Activated CD8-positive, alpha-beta memory T cell treated with anti-CD3 and anti-CD28 coated beads for 36 hours (primary cell): ENCODE data around the gene CCDC175. TPM values are rescaled to one million over a fixed set of nuclear protein-coding genes. Genes with fewer than 3 reads are reported as not detected.

ENCODE experiments used
- CTCF ChIA-PET: fragments of 350-600 bp; sonication (Branson Sonifier 250); formaldehyde crosslinking; loops from one replicate; lab custom pipeline; 2021; ENCODE audit warnings: antibody characterized with exemption; lab: Charles Lee
- POLR2A ChIA-PET: fragments of 350-600 bp; sonication (Branson Sonifier 250); formaldehyde crosslinking; loops from one replicate; lab custom pipeline; 2021; ENCODE audit warnings: antibody characterized with exemption; lab: Charles Lee
- total RNA-seq, 2 experiments: library from RNA; stranded (reverse); gene quantifications; one replicate each; pipeline ENCODE4 v1.2.3, GENCODE V29; 2021

The CCDC175 gene
- total RNA-seq, 2 experiments from 2014 or later, result not detected

GRCh38 chr14:59490756-59491155, 85.9 kb downstream of the CCDC175 start:
- POLR2A ChIA-PET, result no interaction called here
- CTCF ChIA-PET, result no interaction called here

GRCh38 chr14:59484639-59485175, 91.9 kb downstream of the CCDC175 start:
- ChIA-PET CTCF (interaction anchor here (1.5 kb wide), 1 partner anchor 22 kb away, joined by 6 read pairs; no protein-coding TSS in a partner anchor), POLR2A (interaction anchor here (0.7 to 2.3 kb wide), 4 partner anchors 12 to 764 kb away, joined by 3 to 20 read pairs (median 5); partner anchors contain the start of genes DAAM1, GPR135 and PPM1A)

GRCh38 chr14:59483819-59484638, 92.6 kb downstream of the CCDC175 start, which contains the start of the genes JKAMP and L3HYPDH:
TSS of gene JKAMP (plus strand) at chr14:59484517. CDS start at chr14:59484590, 73 bp downstream.
TSS of gene L3HYPDH (minus strand) at chr14:59484408. CDS start at chr14:59484316, 92 bp downstream.
- ChIA-PET POLR2A (interaction anchor here (0.7 to 2.3 kb wide), 4 partner anchors 13 to 765 kb away, joined by 3 to 20 read pairs (median 5); partner anchors contain the start of genes DAAM1, GPR135 and PPM1A), CTCF (interaction anchor here (0.9 to 2.0 kb wide), 3 partner anchors 19 to 92 kb away, joined by 3 to 7 read pairs (median 6); partner anchors contain the start of genes CCDC175 and GPR135)

GRCh38 chr14:59483363-59483762, 93.2 kb downstream of the CCDC175 start:
- POLR2A ChIA-PET, result interaction anchor here (1.5 to 2.3 kb wide), 3 partner anchors 13 to 294 kb away, joined by 3 to 20 read pairs (median 7); partner anchors contain the start of genes DAAM1 and GPR135
- CTCF ChIA-PET, result interaction anchor here (0.9 to 2.0 kb wide), 3 partner anchors 18 to 93 kb away, joined by 3 to 7 read pairs (median 6); partner anchors contain the start of genes CCDC175 and GPR135

- ChIA-PET POLR2A (interaction anchor here (2.3 kb wide), 1 partner anchor 18 kb away, joined by 20 read pairs; the partner anchor contains the start of gene GPR135), CTCF (interaction anchor here (0.9 to 2.0 kb wide), 3 partner anchors 18 to 94 kb away, joined by 4 to 7 read pairs (median 6); partner anchors contain the start of genes CCDC175 and GPR135)
These were observed 93.9 kb downstream of the CCDC175 start for GRCh38 chr14:59482541-59483331.

DNA sequence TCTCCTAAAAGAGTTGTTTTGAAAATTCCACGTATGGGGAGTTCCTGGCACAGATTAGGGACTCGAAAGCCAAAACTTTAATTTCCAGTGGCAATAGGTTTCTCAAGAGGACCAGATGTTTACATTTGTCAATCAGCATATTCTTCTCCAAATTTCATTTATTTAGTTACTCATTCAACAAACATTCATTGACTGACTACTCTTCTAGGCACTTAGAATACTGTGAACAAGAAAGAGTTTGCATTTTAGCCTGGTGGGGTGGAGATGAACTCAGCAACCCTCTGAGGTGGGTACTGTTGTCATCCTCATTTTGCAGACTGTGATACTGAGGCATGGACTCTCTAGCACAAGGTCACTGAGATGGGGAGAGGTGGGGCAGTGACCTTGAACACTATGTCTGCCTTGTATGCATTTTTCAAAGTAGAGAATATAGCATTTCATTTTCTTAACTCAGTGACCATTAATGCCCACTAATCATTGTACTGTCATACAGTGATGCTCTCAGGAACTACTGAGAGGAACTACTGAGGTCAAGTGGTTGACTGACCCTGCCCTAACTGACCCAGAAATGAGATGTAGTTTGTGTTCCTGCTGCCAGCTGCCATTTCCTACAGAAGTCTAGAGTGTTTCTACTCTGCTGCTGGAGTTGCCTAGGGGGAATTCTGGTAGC, 94.6 kb downstream of the CCDC175 start:
- POLR2A ChIA-PET, result no interaction called here
- CTCF ChIA-PET, result interaction anchor here (0.9 to 2.0 kb wide), 2 partner anchors 17 to 95 kb away, joined by 4 to 7 read pairs; partner anchors contain the start of genes CCDC175 and GPR135

- CTCF ChIA-PET, result no interaction called here
These were observed 95.2 kb downstream of the CCDC175 start for GRCh38 chr14:59481407-59481806.

GRCh38 chr14:59480166-59480565, 96.4 kb downstream of the CCDC175 start:
- ChIA-PET POLR2A (no interaction called here), CTCF (no interaction called here)

More at GRCh38 chr14:59481407-59481806, 95.2 kb downstream of the CCDC175 start:
- POLR2A ChIA-PET, result no interaction called here

DNA sequence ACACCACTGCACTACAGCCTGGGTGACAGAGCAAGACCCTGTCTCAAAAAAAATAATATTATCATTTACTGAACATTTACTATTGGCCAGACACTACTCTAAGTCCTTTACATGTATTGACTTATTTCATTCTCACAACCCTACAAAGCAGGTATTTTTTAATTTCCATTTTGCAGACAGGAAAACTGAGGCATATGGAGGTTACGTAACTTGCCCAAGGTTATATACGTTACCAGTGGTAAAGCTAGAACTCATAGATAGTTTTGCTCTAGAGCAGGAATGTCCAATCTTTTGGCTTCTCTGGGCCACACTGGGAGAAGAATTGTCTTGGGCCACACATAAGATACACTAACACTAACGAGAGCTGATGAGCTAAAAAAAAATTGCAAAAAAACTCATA, 98.1 kb downstream of the CCDC175 start:
- ChIA-PET CTCF (no interaction called here), POLR2A (no interaction called here)

DNA sequence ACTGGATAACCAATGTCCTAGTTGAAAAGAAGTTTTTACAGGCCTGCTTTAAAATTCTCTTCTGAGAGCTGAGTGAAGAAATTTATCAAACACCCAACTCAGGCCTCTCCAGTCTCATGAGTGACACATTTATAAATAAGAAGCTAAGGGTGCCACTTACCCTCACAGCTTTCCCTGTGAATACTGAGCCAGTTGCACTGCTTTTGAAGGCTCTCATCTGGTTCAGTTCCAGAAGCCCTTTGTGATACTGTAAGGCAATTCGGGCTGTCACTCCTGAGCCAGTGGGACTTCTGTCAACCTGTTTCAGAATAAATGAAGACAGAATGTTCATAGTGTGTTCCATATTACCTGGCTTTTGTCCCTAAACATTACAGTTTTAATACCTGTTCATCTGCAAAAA, 100.9 kb downstream of the CCDC175 start:
- CTCF ChIA-PET, result no interaction called here
- POLR2A ChIA-PET, result no interaction called here

- POLR2A ChIA-PET, result no interaction called here
- CTCF ChIA-PET, result interaction anchor here (1.1 kb wide), 1 partner anchor 9 kb away, joined by 3 read pairs; the partner anchor contains the start of gene GPR135
These were observed 102.4 kb downstream of the CCDC175 start for GRCh38 chr14:59474172-59474571.

DNA sequence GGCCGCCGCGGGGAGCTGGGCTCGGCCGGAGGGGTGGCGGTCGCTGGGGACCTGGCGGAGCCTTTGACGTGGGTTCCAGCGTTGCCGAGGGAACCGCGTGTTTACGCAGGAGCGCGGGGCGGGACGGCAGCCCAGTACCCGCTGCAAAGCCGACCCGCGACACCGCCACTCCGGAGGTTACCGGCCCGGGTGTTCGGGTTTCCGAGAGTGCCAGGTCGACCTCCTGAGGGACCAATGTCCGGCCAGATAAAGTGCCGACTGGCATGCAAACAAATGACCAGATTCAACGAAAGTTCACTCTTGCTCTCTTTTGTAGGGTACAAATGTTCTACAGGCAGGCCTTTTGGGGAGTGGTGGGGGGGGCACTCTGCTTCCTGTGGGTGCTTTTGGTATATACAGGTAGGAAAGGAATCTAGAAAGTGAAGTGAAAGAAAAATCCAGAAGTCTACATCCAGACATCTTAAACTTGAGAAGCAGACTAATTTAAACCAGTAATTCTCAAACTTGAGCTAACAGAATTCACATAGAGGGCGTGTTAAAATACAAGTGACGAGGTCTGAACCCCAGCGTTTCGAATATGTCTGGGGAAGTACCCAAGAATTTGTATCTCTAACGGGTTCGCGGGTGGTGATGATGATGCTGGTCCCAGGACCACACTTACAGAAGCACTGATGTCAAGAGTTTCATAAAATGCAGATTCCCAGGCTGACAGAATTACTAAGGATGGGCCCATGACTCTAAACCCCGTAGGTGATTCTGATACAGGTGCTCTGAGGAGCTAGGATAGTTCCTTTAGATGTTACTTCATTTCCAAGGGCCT, 111.1 kb downstream of the CCDC175 start, which contains the start of gene GPR135:
Gene GPR135, minus strand, starts transcription at position 65 of the 820 bp plus-strand sequence. CDS start 154 bp downstream, outside the sequence.
- CTCF ChIA-PET, result interaction anchor here (0.6 to 1.9 kb wide), 3 partner anchors 8 to 139 kb away, joined by 3 to 7 read pairs (median 3); partner anchors contain the start of genes JKAMP and L3HYPDH
- POLR2A ChIA-PET, result interaction anchor here (2.2 kb wide), 1 partner anchor 18 kb away, joined by 20 read pairs; the partner anchor contains the start of genes JKAMP and L3HYPDH

- POLR2A ChIA-PET, result interaction anchor here (2.2 kb wide), 1 partner anchor 19 kb away, joined by 20 read pairs; the partner anchor contains the start of genes JKAMP and L3HYPDH
- CTCF ChIA-PET, result interaction anchor here (0.6 to 1.9 kb wide), 2 partner anchors 9 to 19 kb away, joined by 3 to 7 read pairs; partner anchors contain the start of genes JKAMP and L3HYPDH
These were observed 111.9 kb downstream of the CCDC175 start for GRCh38 chr14:59464486-59465315.

DNA sequence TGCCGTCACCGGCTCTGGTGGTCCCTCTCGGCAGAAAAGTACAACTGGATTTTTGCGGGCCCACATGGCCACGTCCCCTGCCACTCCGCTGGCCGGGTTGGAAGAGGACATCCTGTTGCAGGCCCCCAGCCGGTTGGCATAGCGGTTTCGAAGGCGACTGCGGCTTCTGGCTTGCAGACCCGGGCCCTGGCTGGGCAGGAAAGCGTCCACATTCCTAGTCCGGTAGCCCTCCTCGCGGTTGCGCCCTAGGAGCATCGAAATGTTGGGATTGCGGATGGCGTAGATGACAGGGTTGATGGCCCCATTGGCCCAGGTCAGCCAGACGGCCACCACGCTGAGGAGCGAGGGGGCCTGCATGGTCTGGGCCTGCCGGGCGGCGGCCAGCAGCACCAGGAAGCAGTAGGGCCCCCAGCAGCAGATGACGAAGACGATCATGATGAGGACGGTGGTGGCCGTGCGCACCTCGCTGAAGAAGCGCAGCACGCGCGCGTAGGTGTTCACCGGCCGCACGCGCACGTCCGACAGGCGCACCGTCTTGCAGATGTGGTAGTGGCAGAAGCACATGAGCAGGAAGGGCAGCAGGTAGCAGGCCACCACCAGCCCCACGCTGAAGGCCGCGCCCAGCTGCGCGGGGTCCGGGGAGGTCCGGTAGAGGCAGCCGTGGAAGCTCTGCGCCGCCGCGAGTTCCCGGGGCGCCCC, 112.7 kb downstream of the CCDC175 start:
- POLR2A ChIA-PET, result interaction anchor here (2.2 kb wide), 1 partner anchor 20 kb away, joined by 20 read pairs; the partner anchor contains the start of genes JKAMP and L3HYPDH
- CTCF ChIA-PET, result interaction anchor here (1.5 to 1.9 kb wide), 2 partner anchors 19 to 20 kb away, joined by 6 to 7 read pairs; partner anchors contain the start of genes JKAMP and L3HYPDH

GRCh38 chr14:59461891-59462290, 114.7 kb downstream of the CCDC175 start:
- CTCF ChIA-PET, result no interaction called here
- POLR2A ChIA-PET, result no interaction called here
